SHP77 treated with DMSO at 0.1 percent for 48 hours (cell line): ENCODE results near the gene TGM2.

Experiments
- DNase-seq: peaks from one replicate; lab custom pipeline; 2025; lab: John Stamatoyannopoulos, UW

TGM2 gene

GRCh38 chr20:38132156-38132909 lies 32.7 kb downstream of the TGM2 start:
- no peak for DNase-seq

- no peak for DNase-seq
These were observed 33.4 kb downstream of the TGM2 start for GRCh38 chr20:38131588-38132121.

DNA sequence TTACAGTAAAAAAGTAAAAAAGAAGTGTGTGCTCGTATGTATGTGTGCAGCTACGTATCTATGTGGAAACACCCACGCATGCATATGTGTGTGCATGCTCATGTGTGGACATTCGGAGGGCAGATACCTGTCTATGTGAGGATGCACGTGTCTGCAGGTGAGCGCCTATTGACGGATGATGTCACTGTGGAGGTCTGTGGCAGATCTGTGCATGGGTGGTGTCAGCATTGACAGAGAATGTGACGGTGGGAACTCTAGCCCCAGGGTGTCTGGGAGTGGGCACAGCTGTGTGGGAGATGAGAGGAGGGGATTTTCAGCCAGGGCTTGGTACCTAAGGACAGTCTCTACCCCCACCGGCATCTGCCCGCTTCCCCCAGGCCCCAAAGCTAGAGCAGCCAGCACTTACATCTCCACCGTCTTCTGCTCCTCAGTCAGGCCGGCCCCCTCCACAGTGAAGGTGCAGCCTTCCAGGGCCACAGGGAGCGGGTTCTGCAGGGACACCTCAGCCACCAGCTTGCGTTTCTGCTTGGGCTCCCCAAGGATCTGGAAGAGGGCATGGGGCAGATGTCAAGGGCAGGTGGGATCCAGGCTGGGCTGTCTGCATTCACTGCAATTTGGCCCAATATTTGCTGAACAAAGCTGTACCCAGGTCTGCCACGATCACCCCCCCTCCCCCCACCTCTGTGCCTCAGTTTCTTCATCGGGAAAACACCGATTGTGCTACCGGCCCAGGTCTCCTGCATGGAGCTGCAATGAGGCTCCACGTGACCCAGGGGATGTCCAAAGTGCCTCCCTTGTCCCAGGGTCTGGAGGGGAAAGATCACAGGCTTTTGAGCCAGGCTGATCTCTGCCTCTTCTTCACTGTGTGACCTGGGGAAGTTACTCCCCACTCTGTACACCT lies 34.1 kb downstream of the TGM2 start:
- DNase-seq = no peak

GRCh38 chr20:38129893-38130609 lies 35.0 kb downstream of the TGM2 start:
- no peak for DNase-seq

DNA sequence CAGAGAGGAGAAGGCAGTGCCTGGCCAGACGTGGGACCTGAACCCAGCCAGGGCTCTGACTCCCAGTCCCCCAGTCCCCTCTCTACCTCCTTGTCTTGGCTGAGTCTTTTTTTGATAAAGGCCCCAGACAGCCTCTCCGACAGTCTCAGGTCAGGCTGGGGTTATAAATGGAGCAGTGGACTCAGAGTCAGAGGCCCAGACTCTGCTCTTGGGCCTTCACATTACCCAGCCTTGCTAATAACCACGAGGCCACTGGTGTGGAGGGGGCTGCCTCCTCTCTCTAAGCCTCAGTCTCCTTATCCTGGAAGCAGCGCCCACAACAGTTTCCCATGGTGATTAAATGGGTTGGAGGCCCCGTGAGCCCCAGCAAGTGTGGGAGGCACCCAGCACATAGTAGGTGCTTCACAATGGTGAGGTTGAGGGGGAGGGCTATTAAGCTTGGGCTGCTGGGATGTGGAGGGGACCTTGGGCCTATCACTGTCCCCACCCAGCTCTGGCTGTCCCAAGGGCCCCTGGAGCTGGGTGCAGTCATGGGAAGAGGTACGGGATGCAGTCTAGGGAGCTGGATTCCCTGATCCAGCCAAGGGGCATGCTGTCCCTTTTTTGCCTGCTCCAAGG lies 35.7 kb downstream of the TGM2 start:
- DNase-seq = no peak

GRCh38 chr20:38128691-38129090 lies 36.4 kb downstream of the TGM2 start:
- no peak for DNase-seq

GRCh38 chr20:38127920-38128528 lies 37.0 kb downstream of the TGM2 start:
- no peak for DNase-seq

GRCh38 chr20:38126932-38127621 lies 38.0 kb downstream of the TGM2 start:
- DNase-seq = peak; percentile 25

GRCh38 chr20:38126146-38126921 lies 38.7 kb downstream of the TGM2 start:
- DNase-seq = no peak

DNA sequence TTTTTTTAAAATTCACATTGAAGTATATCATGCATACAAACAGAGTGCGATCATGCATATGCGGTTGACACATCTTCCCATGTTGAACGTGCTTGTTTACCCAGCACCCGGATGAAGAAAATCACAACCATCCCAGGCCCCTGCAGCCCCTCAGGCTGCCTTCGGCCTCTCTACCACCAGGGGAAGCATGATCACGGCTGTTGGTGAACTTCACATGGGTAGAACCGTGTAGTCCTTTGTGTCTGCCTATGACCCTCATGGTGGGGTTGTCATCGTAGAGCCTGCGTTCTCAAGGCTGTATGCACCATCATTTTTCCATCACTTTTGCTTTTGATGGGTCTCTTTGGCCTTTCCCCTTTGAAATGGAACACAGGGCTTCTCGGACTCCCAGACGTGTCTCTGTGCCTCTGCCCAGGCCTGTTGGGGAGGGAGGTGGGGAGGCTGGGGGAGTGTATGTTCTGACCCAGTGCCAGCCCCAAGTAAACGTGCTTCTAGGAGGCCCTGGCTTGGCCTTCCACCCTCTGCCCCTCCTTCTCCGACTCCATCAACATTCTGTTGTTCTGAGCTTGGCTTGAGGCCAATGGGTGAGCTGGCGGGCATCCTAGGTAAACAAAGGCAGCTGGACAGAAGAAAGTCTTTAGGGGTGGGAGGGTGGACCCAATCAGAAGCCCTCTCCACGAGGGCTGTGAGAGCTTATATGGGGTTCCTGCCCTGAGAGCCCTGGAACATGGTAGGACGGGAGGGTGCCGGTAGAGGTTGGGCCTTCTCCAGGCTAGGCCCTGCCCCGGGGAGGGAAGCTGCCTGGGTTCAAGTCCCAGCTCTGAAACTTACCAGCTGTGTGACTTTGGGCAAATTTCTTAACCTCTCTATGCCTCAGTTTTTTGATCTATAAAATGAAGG lies 39.7 kb downstream of the TGM2 start:
- peak; percentile 88 for DNase-seq

DNA sequence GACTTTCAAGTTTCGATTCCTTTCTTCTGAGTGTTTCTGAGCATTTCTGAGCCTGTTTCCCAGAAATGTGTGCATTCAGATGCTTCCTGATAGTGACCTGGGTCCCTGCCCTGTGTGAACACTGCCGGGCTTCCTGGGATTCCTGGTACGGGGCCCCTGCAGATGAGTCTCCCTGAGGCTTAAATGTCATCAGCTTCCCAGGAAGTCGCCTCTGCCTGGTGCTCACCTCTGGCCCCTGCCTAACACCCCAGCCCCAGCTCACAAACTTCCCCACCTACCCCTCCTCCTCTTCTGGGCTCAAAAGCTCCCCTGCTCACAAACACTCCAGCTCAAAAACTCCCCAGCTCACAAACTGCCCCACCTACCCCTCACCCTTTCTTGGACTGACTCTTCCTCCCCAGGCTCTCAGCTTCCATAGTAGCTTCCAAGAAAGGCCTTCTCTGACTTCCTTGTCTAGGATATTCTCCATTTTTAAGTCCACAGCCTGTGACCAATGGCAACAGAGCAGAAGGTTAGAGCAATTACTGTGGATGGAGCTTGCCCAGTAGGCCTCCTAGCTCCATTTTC lies 42.0 kb downstream of the TGM2 start:
- no peak for DNase-seq

DNA sequence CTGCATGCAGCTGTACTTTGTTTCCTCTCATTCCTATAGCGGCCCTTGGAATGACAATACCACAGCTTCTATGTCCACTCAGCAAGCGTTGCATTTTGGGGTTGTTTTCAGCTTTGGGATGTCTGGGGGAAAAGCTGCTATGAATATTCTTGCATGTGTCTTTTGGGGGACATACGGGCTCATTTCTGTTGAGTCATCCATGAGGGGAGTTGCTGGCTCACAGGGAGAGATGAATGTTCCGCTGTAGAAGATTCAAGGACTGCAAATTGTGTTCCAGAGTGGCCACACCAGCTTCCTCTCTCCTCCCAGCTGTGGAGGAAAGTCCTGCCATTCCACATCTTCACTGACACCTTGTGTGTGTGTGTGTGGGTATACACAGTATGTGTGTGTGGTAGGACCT lies 43.3 kb downstream of the TGM2 start:
- no peak for DNase-seq

GRCh38 chr20:38120625-38120988 lies 44.5 kb downstream of the TGM2 start:
- DNase-seq = no peak

- DNase-seq = no peak
These were observed 45.6 kb downstream of the TGM2 start for GRCh38 chr20:38119446-38119845.

- no peak for DNase-seq
These were observed 47.4 kb downstream of the TGM2 start for GRCh38 chr20:38117635-38118034.

GRCh38 chr20:38117205-38117604 lies 47.9 kb downstream of the TGM2 start:
- no peak for DNase-seq

DNA sequence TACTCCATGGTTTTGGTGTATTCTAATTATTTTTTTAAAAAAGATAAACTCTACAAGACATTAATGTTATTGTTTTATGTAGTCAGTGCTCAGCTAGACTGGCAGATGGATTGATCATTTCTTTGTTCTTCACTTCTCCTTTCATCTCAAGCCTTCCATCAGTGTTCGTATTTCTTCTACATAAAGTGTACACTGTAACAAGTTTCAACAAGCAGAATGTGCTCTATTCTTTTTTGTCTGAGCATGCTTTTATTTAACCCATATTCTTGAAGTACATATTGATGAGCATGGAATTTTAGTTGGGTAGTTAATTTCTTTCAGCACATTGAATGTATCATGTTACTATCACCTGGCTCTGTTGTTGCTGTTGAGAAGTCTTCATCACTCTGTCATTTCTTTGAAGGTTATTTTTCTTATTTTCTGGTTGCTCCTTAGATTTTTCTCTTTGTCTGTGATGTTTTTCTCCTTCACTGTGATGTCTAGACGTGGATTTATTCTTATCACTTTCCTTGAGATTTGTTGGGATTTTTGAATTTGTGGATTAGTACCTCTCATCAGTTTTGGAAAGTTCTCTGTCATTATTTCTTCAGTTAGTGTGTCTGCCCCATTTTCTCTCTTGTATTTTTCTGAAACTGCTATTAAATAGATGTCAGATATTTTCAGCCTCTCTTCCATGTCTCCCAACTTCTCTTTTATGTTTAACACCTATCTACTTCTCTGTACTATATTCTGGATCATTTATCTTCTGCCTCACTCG lies 48.5 kb downstream of the TGM2 start:
- no peak for DNase-seq

DNA sequence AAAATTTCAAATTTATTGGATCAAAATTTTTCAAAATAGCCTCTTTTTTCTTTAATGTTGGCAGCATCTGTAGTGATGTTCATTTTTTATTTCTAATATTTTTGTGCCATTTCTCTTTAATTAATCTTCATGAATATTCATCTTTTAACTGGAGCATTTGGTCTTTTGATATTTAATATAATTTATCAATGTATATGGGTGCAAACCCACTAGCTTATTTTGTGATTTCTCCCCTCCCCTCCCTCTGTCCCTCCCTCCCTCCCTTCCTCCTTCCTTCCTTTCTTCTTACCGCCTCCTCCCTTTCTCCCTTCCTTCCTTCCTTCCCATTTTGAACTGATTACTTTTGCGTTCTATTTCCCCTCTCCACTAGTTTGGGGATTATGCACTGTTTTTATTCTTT lies 49.2 kb downstream of the TGM2 start:
- no peak for DNase-seq
